Activated T-cell treated with anti-CD3 and anti-CD28 coated beads, Interleukin-2, amount 50 U/mL, for 24 hours (primary cell): ENCODE measurements around the gene PRCP.

Experiments
- DNase-seq: peaks from one replicate; pipeline ENCODE4 v3.0.0-alpha.2; 2020
- H3K27ac Mint-ChIP-seq: 2 replicates; pipeline ENCODE4 v1.8.0; 2020; ENCODE audit warnings: mild to moderate bottlenecking, mixed read lengths
- H3K27me3 Mint-ChIP-seq: 2 replicates; pipeline ENCODE4 v1.8.0; 2020; ENCODE audit warnings: mixed read lengths
- H3K36me3 Mint-ChIP-seq: 2 replicates; pipeline ENCODE4 v1.8.0; 2020; ENCODE audit warnings: low read depth, mixed read lengths
- H3K4me1 Mint-ChIP-seq: 2 replicates; pipeline ENCODE4 v1.8.0; 2020; ENCODE audit warnings: low read depth, mixed read lengths
- H3K4me3 Mint-ChIP-seq: 2 replicates; pipeline ENCODE4 v1.8.0; 2020; ENCODE audit warnings: mild to moderate bottlenecking, moderate library complexity, mixed read lengths
- H3K9me3 Mint-ChIP-seq: 2 replicates; pipeline ENCODE4 v1.8.0; 2020; ENCODE audit warnings: mixed read lengths

PRCP gene

DNA sequence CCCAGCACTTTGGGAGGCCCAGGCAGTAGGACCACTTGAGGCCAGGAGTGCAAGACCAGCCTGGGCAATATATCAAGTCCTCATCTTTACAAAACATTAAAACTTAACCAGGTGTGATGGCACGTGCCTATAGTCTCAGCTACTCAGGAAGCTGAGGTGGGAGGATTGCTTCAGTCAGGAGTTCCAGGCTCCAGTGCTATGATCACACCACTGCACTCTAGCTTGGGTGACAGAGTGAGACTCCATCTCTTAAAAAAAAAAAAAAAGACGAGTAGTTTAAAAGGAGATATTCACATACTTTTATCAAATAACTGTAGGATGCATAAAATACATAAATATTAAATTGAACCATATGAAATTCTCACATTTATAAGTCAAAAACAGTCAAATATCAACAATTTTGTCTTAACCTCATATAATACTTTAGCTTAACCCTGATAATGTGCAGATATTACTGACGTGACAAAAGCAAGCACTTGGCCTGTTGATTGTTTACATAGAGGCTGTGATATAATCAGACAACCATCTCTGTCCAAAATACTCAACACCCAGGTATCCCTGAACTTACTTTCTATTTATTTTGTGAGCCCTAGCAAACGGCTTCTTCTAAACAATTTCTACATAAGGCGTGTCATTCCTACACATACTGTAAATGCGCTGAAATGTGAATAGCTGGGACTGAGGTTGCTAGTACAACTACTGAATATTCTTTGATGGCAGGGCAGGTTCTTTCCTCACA lies 57.0 kb downstream of the PRCP start:
- no peaks in the 10 kb centered on the region for H3K27me3 Mint-ChIP-seq
- no peak overlapping the region for H3K4me3 Mint-ChIP-seq
- no peaks in the 10 kb centered on the region for H3K4me1 Mint-ChIP-seq
- no peak overlapping the region for H3K27ac Mint-ChIP-seq
- no peak for DNase-seq
- H3K9me3 Mint-ChIP-seq = no peaks in the 10 kb centered on the region
- peaks cover 8% of the 10 kb centered on the region for H3K36me3 Mint-ChIP-seq

DNA sequence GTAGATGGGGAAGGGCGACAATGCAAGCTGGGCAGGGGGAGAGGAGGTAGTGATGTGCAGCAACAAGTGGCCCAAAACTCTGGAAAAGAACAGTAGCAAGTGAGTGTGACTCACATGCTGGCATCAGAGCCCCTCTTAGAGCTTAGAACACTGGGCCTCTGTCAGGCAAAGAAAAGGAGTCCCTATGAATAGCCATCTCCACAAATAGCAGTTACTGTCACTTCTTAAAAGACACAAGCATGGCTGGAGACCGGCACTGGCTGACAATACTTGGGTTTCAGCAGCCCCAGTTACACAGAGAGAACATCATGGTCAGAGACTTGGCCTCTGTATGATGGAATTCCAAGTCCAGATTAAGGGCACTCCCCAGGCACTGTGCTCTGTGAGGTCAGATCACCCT lies 58.2 kb downstream of the PRCP start:
- H3K27ac Mint-ChIP-seq = no peak overlapping the region
- no peaks in the 10 kb centered on the region for H3K9me3 Mint-ChIP-seq
- no peak overlapping the region for H3K4me3 Mint-ChIP-seq
- H3K27me3 Mint-ChIP-seq = no peaks in the 10 kb centered on the region
- no peak for DNase-seq
- H3K36me3 Mint-ChIP-seq = peaks cover 19% of the 10 kb centered on the region
- H3K4me1 Mint-ChIP-seq = no peaks in the 10 kb centered on the region

DNA sequence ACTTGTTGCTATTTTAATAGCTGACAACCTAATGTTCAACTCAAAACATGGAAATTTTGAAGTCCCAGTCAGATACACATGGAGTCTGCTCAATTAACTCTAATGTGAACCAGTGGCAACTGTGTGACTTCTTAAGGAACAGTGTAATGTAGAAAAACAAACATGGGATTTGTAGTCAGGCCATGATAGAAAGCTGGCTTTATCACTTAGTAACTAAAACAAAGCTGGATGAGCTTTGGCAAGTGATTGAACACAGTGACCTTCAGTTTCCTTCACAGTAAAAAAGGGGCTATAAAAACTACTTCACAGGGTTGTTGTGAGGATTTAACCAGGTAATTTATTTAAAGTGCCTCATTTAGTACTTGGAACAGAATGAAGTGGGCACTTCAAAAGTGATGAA lies 62.6 kb downstream of the PRCP start:
- Mint-ChIP-seq H3K27me3 (no peaks in the 10 kb centered on the region), H3K9me3 (no peaks in the 10 kb centered on the region), H3K4me1 (no peaks in the 10 kb centered on the region), H3K36me3 (peaks cover 47% of the 10 kb centered on the region), H3K27ac (no peak overlapping the region), H3K4me3 (no peak overlapping the region)
- DNase-seq = no peak

DNA sequence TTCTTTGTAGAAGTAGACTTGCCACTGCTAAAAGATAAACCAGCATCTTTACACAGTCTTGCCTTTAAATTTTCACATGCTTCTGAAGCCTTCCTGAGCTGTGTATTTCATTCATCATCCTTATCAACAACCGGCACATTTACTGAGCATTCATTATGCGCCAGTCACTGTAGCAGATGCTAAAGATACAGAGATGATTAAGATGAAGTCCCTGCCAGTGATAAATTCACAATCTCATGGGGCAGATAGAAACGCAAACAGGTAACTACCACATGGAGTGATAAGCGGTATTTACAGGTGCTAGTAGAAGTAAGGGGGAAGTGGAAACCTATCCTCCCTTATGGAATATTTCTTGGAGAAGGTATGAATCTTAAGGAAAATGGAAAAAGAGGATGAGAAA lies 67.2 kb downstream of the PRCP start:
- Mint-ChIP-seq H3K36me3 (peaks cover 50% of the 10 kb centered on the region), H3K4me3 (no peak overlapping the region), H3K4me1 (no peaks in the 10 kb centered on the region), H3K9me3 (no peaks in the 10 kb centered on the region), H3K27ac (no peak overlapping the region), H3K27me3 (no peaks in the 10 kb centered on the region)
- no peak for DNase-seq

DNA sequence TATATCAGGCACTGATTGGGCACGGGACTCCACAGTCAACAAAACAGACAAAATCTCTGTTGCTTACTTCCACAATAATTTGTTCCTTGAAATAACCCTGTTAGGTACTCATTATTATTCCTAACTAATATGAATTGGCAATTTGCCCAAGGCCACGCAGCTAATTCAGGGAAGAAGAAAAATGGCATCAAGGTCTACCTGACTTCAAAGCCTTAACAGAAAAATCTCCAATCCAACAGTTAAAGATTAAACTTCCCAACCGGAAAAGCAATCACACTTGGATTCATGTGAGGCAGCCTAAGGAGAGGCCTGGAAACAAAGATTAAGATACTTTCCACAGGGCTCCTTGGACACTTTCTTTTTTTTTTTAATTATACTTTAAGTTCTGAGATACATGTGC lies 68.9 kb downstream of the PRCP start:
- H3K27ac Mint-ChIP-seq = no peak overlapping the region
- no peaks in the 10 kb centered on the region for H3K9me3 Mint-ChIP-seq
- H3K4me1 Mint-ChIP-seq = no peaks in the 10 kb centered on the region
- DNase-seq = no peak
- H3K4me3 Mint-ChIP-seq = no peak overlapping the region
- no peaks in the 10 kb centered on the region for H3K27me3 Mint-ChIP-seq
- peaks cover 39% of the 10 kb centered on the region for H3K36me3 Mint-ChIP-seq

DNA sequence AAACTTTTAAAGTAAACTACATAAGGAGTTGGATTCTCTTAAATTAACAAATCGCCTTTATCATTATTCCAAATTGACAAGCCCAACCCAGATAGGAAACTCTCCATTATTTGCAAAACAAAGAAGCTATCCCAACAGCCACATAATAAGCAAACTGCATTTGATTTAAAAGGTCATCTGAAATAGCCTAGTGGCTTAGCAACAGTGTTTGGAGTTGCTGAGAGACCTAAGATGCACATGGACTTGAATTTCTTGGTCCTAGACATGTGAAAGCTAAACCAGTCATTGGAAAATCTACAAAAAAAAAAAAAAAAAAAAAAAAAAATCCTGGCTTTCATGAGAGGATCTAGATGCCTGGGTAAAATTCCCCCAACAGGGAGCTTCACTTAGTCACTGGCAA lies 69.5 kb downstream of the PRCP start:
- no peaks in the 10 kb centered on the region for H3K4me1 Mint-ChIP-seq
- H3K36me3 Mint-ChIP-seq = peaks cover 35% of the 10 kb centered on the region
- H3K9me3 Mint-ChIP-seq = no peaks in the 10 kb centered on the region
- no peak for DNase-seq
- H3K27ac Mint-ChIP-seq = no peak overlapping the region
- no peak overlapping the region for H3K4me3 Mint-ChIP-seq
- no peaks in the 10 kb centered on the region for H3K27me3 Mint-ChIP-seq

DNA sequence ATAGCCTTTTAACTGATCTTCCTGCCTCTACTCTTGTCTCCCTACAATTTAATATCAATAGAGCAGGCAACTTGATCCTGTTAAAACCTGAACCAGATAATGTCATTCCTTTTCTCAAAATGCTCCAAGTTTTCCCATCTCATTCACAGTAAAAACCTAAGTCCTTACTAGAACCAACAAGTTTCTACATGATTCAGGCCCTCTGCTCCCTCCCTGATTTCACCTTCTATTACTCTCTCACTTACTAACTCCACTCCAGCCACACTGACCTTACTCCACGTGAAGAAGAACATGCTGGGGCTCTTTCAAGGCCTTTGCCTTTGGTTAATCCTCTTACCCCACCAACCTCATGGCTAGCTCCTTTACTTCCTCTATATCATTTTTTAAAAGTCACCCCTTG lies 71.1 kb downstream of the PRCP start:
- Mint-ChIP-seq H3K4me3 (no peak overlapping the region), H3K36me3 (peaks cover 32% of the 10 kb centered on the region), H3K4me1 (no peaks in the 10 kb centered on the region), H3K27me3 (no peaks in the 10 kb centered on the region), H3K27ac (no peak overlapping the region), H3K9me3 (no peaks in the 10 kb centered on the region)
- DNase-seq = no peak

- H3K36me3 Mint-ChIP-seq = peaks cover 25% of the 10 kb centered on the region
- DNase-seq = no peak
- no peak overlapping the region for H3K27ac Mint-ChIP-seq
- H3K27me3 Mint-ChIP-seq = no peaks in the 10 kb centered on the region
- no peak overlapping the region for H3K4me3 Mint-ChIP-seq
- no peaks in the 10 kb centered on the region for H3K9me3 Mint-ChIP-seq
- no peaks in the 10 kb centered on the region for H3K4me1 Mint-ChIP-seq
These were observed 71.8 kb downstream of the PRCP start for GRCh38 chr11:82828472-82828871.

DNA sequence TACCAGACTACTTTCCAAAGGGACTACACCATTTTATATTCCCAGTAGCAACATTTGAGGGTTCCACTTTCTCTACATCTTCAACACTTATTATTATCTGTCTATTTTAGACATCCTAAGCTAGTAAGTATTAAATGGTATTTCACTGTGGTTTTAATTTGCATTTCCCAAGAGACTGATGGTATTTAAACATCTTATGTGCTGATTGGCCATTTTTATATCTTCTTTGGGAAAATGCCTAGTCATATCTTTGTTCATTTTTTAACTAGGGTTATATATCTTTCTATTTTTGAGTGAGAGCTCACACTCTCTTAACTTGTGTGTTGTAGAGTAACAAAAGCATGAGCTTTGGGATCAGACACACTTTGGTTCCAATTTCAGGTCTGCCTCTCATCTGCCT lies 73.7 kb downstream of the PRCP start:
- no peak overlapping the region for H3K27ac Mint-ChIP-seq
- no peak for DNase-seq
- no peak overlapping the region for H3K4me3 Mint-ChIP-seq
- peaks cover 11% of the 10 kb centered on the region for H3K36me3 Mint-ChIP-seq
- H3K9me3 Mint-ChIP-seq = no peaks in the 10 kb centered on the region
- no peaks in the 10 kb centered on the region for H3K27me3 Mint-ChIP-seq
- no peaks in the 10 kb centered on the region for H3K4me1 Mint-ChIP-seq

DNA sequence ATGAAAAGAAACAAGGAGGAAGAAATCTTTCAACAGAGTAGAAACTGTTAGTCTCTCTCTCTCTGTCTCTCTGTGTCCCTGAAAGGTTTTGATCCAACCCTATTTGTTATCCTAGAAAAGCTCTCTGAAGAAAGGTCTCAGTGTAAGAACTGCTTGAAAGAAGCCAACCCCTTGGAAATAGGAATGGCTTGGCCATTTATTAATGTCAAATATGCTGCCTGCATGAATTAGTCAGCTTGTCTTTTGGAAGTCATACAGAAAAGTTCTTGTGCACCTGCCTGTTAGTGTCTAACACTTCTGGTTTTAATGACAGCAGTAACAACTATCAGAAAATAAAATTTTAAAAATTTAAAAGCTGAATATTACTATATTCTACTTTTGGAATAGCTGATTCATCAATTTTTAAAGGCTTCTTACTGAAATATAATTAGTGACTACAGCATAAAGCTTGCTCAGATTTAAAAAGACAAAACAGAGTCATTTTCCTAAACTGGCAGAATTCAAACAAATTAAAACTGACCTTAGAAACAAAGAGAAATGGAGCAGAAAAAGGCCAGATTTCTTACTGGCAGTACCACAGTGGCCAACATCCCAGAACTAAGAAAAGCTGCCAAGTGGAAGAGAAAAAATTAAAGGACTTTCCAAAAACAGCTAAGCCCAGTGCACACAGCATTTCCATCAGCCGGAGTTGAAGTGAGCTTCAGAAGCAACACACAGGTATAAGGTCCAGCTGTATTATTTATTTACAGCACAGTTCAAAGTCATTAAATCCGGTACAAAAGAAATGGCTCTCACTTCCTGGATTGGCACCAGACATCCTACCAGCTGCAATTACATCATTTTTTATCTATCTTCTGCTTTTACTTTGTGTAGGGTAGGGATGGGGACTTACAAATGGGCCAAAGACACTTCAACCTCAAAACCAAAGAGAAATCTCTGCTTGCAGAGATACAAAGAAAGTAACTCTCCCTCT lies 76.3 kb downstream of the PRCP start:
- no peak for DNase-seq

GRCh38 chr11:82818409-82819043 lies 81.7 kb downstream of the PRCP start:
- peaks cover 14% of the 10 kb centered on the region for H3K27me3 Mint-ChIP-seq
- no peaks in the 10 kb centered on the region for H3K4me1 Mint-ChIP-seq
- H3K27ac Mint-ChIP-seq = no peak overlapping the region
- no peaks in the 10 kb centered on the region for H3K36me3 Mint-ChIP-seq
- H3K4me3 Mint-ChIP-seq = no peak overlapping the region
- DNase-seq = no peak
- H3K9me3 Mint-ChIP-seq = no peaks in the 10 kb centered on the region

More for the DNA sequence above, 76.3 kb downstream of the PRCP start:
- H3K4me1 Mint-ChIP-seq = no peaks in the 10 kb centered on the region
- peaks cover 11% of the 10 kb centered on the region for H3K36me3 Mint-ChIP-seq
- H3K4me3 Mint-ChIP-seq = no peak overlapping the region
- no peaks in the 10 kb centered on the region for H3K9me3 Mint-ChIP-seq
- no peak overlapping the region for H3K27ac Mint-ChIP-seq
- H3K27me3 Mint-ChIP-seq = no peaks in the 10 kb centered on the region

- Mint-ChIP-seq H3K4me3 (no peak overlapping the region), H3K27me3 (peaks cover 18% of the 10 kb centered on the region), H3K36me3 (no peaks in the 10 kb centered on the region), H3K9me3 (no peaks in the 10 kb centered on the region), H3K4me1 (no peaks in the 10 kb centered on the region), H3K27ac (no peak overlapping the region)
- DNase-seq = no peak
These were observed 84.8 kb downstream of the PRCP start for GRCh38 chr11:82815406-82815805.

- Mint-ChIP-seq H3K36me3 (no peaks in the 10 kb centered on the region), H3K4me3 (no peak overlapping the region), H3K27ac (no peak overlapping the region), H3K9me3 (no peaks in the 10 kb centered on the region), H3K27me3 (peaks cover 19% of the 10 kb centered on the region), H3K4me1 (no peaks in the 10 kb centered on the region)
- no peak for DNase-seq
These were observed 85.9 kb downstream of the PRCP start for GRCh38 chr11:82814379-82814778.

GRCh38 chr11:82811369-82811768 lies 88.9 kb downstream of the PRCP start:
- Mint-ChIP-seq H3K4me3 (no peak overlapping the region), H3K27ac (no peak overlapping the region), H3K4me1 (no peaks in the 10 kb centered on the region), H3K9me3 (no peaks in the 10 kb centered on the region), H3K36me3 (no peaks in the 10 kb centered on the region), H3K27me3 (peaks cover 29% of the 10 kb centered on the region)
- DNase-seq = no peak

DNA sequence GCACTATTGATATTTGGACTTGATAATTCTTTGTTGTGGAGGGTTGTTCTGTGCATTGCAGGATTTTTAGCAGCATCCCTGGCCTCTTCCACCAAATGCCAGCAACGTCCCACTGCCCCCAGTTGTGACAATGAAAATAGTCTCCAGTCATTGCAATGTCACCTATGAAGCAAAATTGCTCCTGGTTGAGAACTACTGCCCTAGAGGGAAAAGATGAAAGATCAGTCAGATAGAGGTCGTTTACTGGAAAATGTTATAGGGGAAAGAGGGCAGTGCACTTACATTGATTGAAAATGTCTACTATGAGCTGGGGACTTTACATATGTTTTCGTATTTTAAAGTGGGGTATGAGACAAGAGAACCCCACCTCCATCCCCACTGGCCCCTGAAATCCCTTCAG lies 89.5 kb downstream of the PRCP start:
- Mint-ChIP-seq H3K4me1 (no peaks in the 10 kb centered on the region), H3K4me3 (no peak overlapping the region), H3K9me3 (no peaks in the 10 kb centered on the region), H3K27me3 (peaks cover 35% of the 10 kb centered on the region), H3K36me3 (no peaks in the 10 kb centered on the region), H3K27ac (no peak overlapping the region)
- DNase-seq = no peak
